OCI-LY1 (cell line): ENCODE data around the gene TSR1.

Experiments
- H2AFZ ChIP-seq: fragments of 200-600 bp; sonication (generic), shearing (Covaris generic); 2 replicates; pipeline ENCODE4 v1.6.0; 2014; ENCODE audit warnings: antibody characterized with exemption, mild to moderate bottlenecking, low read length
- H3F3A ChIP-seq: fragments of 200-600 bp; sonication (generic), shearing (Covaris generic); 2 replicates; pipeline ENCODE4 v1.6.0; 2014; ENCODE audit warnings: mild to moderate bottlenecking, antibody characterized with exemption, low read length, moderate library complexity; ENCODE audit not compliant: insufficient read depth
- H3K27ac ChIP-seq: fragments of 200-600 bp; sonication (generic); 2 replicates; pipeline ENCODE4 v1.5.1; 2014; ENCODE audit warnings: low read length, mixed run types, mild to moderate bottlenecking, low read depth; ENCODE audit not compliant: poor library complexity, severe bottlenecking
- H3K27me3 ChIP-seq: fragments of 200-600 bp; sonication (generic); 2 replicates; pipeline ENCODE4 v1.6.0; 2014; ENCODE audit warnings: antibody characterized with exemption, mild to moderate bottlenecking, low read length, moderate library complexity; ENCODE audit not compliant: insufficient read depth
- H3K36me3 ChIP-seq: fragments of 200-600 bp; sonication (generic); 2 replicates; pipeline ENCODE4 v1.6.1; 2014; ENCODE audit warnings: mild to moderate bottlenecking, antibody characterized with exemption, low read length, moderate library complexity, mixed read lengths; ENCODE audit not compliant: insufficient read depth
- H3K4me1 ChIP-seq: fragments of 200-600 bp; sonication (generic); 2 replicates; pipeline ENCODE4 v1.5.1; 2014; ENCODE audit warnings: mild to moderate bottlenecking, low read length, moderate library complexity; ENCODE audit not compliant: insufficient read depth, severe bottlenecking
- H3K4me2 ChIP-seq: fragments of 200-600 bp; sonication (generic), shearing (Covaris generic); 2 replicates; pipeline ENCODE4 v1.6.1; 2014; ENCODE audit warnings: low read length
- H3K4me3 ChIP-seq: fragments of 200-600 bp; sonication (generic); 2 replicates; pipeline ENCODE4 v1.5.1; 2014; ENCODE audit warnings: low read length, low read depth, mild to moderate bottlenecking, mixed read lengths; ENCODE audit not compliant: poor library complexity, severe bottlenecking
- H3K79me2 ChIP-seq: fragments of 200-600 bp; shearing (Covaris generic); 2 replicates; pipeline ENCODE4 v1.6.1; 2016; ENCODE audit warnings: mixed run types, low read length, mixed read lengths; ENCODE audit not compliant: insufficient read depth
- H3K9ac ChIP-seq: fragments of 200-600 bp; sonication (generic), shearing (Covaris generic); 2 replicates; pipeline ENCODE4 v1.6.1; 2014; ENCODE audit warnings: mild to moderate bottlenecking, low read length, mixed read lengths
- H3K9me2 ChIP-seq: fragments of 200-600 bp; sonication (generic), shearing (Covaris generic); 2 replicates; pipeline ENCODE4 v1.6.1; 2014; ENCODE audit warnings: low read depth, mild to moderate bottlenecking, low read length, mixed read lengths
- H3K9me3 ChIP-seq: fragments of 200-600 bp; shearing (Covaris generic); 2 replicates; pipeline ENCODE4 v1.6.1; 2014; ENCODE audit warnings: low read length, mixed read lengths
- H4K20me1 ChIP-seq: fragments of 200-600 bp; sonication (generic), shearing (Covaris generic); 2 replicates; pipeline ENCODE4 v1.6.0; 2016; ENCODE audit warnings: mild to moderate bottlenecking, low read length; ENCODE audit not compliant: insufficient read depth
- CTCF ChIP-seq: fragments of 200-600 bp; sonication (generic), shearing (Covaris generic); IDR thresholded peaks from 2 replicates; pipeline ENCODE4 v1.5.1; 2017; ENCODE audit warnings: mild to moderate bottlenecking, antibody characterized with exemption, low read length, moderate library complexity, mixed read lengths
- EZH2 ChIP-seq: fragments of 200-600 bp; sonication (generic), shearing (Covaris generic); IDR thresholded peaks from 2 replicates; pipeline ENCODE4 v1.8.0; 2017; ENCODE audit warnings: borderline replicate concordance, mixed run types, mild to moderate bottlenecking, antibody characterized with exemption, low read length, moderate library complexity, mixed read lengths

The TSR1 gene

GRCh38 chr17:2336215-2336851, at the start of gene TSR1:
TSS of gene TSR1 (minus strand) at chr17:2336457. CDS start at chr17:2336427, 30 bp downstream.
- H3K27ac ChIP-seq: peak within 1 kb of the TSS; percentile 83
- peaks cover 15% of the 10 kb centered on the region for H3K79me2 ChIP-seq
- peak within 1 kb of the TSS; percentile 94 for H3K9ac ChIP-seq
- H2AFZ ChIP-seq: no peak within 1 kb of the TSS; the same call in 1 of the 2 replicates
- peaks cover 23% of the 10 kb centered on the region for H3K4me1 ChIP-seq
- peak within 1 kb of the TSS; percentile 91 for H3K4me3 ChIP-seq
- H3K9me3 ChIP-seq: no peaks in the 10 kb centered on the region
- no peaks in the 10 kb centered on the region for H3K9me2 ChIP-seq
- no peaks in the 10 kb centered on the region for H4K20me1 ChIP-seq
- H3K4me2 ChIP-seq: peak within 1 kb of the TSS; percentile 93
- no peaks in the 10 kb centered on the region for H3K27me3 ChIP-seq
- H3K36me3 ChIP-seq: peaks cover 48% of the 10 kb centered on the region
- no peaks in the 10 kb centered on the region for H3F3A ChIP-seq
- TF ChIP-seq CTCF (peak; percentile 36), EZH2 (no peak)

- no peak for TF ChIP-seq EZH2
- TF ChIP-seq CTCF: no peak
- Histone ChIP-seq H3K27ac (peak overlapping the region; percentile 29), H3K4me1 (peaks cover 17% of the 10 kb centered on the region), H3F3A (no peaks in the 10 kb centered on the region), H3K9me2 (no peaks in the 10 kb centered on the region), H3K4me3 (no peak overlapping the region), H3K9me3 (no peaks in the 10 kb centered on the region), H4K20me1 (no peaks in the 10 kb centered on the region), H2AFZ (no peak overlapping the region), H3K79me2 (no peaks in the 10 kb centered on the region), H3K36me3 (peaks cover 5% of the 10 kb centered on the region; the same call in 1 of the 2 replicates), H3K9ac (no peak overlapping the region; the same call in 1 of the 2 replicates), H3K27me3 (no peaks in the 10 kb centered on the region), H3K4me2 (no peak overlapping the region; the same call in 1 of the 2 replicates)
These were observed 49.3 kb upstream of the TSR1 start for GRCh38 chr17:2385240-2386210.

GRCh38 chr17:2384439-2385127, 48.3 kb upstream of the TSR1 start:
- H3F3A ChIP-seq: no peaks in the 10 kb centered on the region
- no peak overlapping the region for H3K4me3 ChIP-seq
- no peaks in the 10 kb centered on the region for H3K9me2 ChIP-seq
- H3K4me1 ChIP-seq: peaks cover 12% of the 10 kb centered on the region
- H3K4me2 ChIP-seq: no peak overlapping the region
- H4K20me1 ChIP-seq: no peaks in the 10 kb centered on the region
- no peak overlapping the region for H2AFZ ChIP-seq
- H3K27ac ChIP-seq: no peak overlapping the region
- H3K9ac ChIP-seq: no peak overlapping the region
- H3K36me3 ChIP-seq: peaks cover 12% of the 10 kb centered on the region; the same call in 1 of the 2 replicates
- no peaks in the 10 kb centered on the region for H3K79me2 ChIP-seq
- TF ChIP-seq CTCF (no peak), EZH2 (no peak)
- H3K9me3 ChIP-seq: no peaks in the 10 kb centered on the region
- no peaks in the 10 kb centered on the region for H3K27me3 ChIP-seq
